ENCODE measurements around the gene GSTT2B.
"Not testable (repeated sequence)": the region's sequence is repeated elsewhere in the genome, so short reads cannot be mapped to it uniquely, and the experiment has no call there.

- not testable (repeated sequence) for TF ChIP-seq GATA3, GATA2 (IDR thresholded peaks at IDR 0.05; ENCODE audit: low read depth, low read length)
These were observed 13.3 kb upstream of the GSTT2B start, which contains the start of gene DDT for GRCh38 chr22:23974345-23974744.

Data from SH-SY5Y (cell line).